VCaP (cell line): Measurements from ENCODE around the gene CNTNAP4.

Experiments used
- H3K27ac ChIP-seq: fragments of 450-650 bp; 2 replicates; pipeline ENCODE4 v1.5.1; 2017
- TF ChIP-seq, protein P1 (sequence below): fragments of 450-650 bp; conservative IDR thresholded peaks from 2 replicates; pipeline ENCODE4 v1.5.1; 2017; ENCODE audit warnings: mild to moderate bottlenecking, moderate library complexity

CNTNAP4 gene

DNA sequence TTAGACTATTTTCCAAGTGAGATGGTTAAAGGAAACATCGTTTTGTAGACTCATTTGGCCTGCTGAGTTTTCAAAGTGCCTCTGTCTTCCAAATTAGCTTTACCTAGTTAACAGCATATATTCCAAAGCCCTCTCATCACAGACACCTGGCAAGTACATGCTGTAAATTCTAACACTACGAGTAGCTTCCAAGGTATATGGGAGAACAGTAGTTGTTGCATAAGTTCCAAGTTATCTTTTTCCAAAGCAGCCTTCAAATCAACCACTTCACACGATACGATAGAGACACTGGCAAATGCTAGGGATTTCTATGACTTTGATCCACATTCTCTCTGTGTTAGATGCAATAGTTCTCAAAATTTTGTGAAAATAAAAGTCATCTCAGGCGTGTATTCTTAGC, 299.3 kb downstream of the CNTNAP4 start:
- H3K27ac ChIP-seq = no peak overlapping the region
- TF ChIP-seq, protein P1, sequence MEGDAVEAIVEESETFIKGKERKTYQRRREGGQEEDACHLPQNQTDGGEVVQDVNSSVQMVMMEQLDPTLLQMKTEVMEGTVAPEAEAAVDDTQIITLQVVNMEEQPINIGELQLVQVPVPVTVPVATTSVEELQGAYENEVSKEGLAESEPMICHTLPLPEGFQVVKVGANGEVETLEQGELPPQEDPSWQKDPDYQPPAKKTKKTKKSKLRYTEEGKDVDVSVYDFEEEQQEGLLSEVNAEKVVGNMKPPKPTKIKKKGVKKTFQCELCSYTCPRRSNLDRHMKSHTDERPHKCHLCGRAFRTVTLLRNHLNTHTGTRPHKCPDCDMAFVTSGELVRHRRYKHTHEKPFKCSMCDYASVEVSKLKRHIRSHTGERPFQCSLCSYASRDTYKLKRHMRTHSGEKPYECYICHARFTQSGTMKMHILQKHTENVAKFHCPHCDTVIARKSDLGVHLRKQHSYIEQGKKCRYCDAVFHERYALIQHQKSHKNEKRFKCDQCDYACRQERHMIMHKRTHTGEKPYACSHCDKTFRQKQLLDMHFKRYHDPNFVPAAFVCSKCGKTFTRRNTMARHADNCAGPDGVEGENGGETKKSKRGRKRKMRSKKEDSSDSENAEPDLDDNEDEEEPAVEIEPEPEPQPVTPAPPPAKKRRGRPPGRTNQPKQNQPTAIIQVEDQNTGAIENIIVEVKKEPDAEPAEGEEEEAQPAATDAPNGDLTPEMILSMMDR = no peak

DNA sequence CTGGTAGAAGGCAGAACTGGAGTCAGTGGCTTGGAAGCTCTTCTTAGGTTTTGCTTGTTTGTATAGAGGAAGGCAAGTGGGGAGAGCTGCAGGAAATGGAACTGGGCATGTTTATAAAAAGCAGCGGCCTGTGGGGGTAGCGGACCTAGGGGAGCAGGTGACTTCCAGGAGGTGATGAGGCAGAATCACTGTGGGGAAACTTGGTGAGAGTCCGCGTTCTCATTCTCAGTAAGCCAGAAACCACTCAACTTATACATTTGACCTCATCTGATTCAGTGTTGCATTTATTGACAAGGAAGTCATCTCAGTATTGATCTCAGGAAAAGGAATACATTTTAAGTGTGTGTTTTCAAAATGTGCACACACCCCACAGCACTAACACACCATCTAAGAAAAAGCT, 299.8 kb downstream of the CNTNAP4 start:
- TF ChIP-seq, protein P1 = no peak
- no peak overlapping the region for H3K27ac ChIP-seq

DNA sequence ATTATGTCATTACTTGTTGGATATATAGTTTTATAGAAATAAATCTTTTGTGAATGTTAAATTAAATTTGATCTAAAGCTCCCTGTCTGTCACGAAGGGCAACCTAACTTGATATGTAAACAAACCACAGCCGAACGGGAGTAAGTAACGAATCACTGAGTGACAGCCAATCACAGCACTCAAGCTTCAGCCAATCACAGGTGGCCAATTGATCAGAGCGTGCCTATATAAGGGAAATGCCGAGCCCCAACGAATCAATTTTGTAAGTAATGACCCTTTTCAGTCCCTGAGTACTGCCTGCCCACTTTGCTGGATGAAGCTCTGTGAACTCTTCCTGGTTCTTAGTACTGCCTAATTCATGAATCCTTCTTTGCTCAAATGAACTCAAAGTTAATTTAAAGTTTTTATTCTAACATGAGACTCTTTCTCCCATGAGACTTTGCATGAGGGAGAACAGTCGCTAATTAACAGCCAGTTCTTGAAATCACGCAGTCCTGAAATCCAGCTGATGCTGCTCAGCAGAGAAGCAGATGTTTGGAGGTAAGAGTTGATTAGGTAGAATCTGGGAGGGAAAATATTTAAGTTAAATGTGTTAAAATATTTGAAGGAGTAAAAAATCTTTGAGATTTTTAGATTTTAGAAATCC, 302.2 kb downstream of the CNTNAP4 start:
- TF ChIP-seq, protein P1 = no peak
- H3K27ac ChIP-seq = no peak overlapping the region

DNA sequence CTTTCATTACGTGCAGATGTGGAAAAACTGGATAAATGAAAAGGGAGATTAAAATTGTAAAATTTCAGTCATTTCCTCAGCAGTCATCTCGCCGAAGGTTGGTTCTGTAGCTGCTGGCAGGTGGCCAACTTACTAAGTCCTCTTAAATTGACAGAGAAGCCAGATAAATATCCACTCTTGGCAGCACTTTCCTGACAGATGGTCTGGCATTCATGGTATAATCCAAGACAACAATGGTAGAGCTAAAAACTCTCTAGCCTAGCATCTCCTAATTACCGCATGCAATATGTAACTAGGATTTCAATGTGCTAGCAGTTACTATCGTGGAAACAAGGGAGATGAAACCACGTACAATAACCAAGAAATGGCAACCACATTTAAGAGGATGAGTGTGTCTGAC, 306.3 kb downstream of the CNTNAP4 start:
- no peak overlapping the region for H3K27ac ChIP-seq
- TF ChIP-seq, protein P1 = no peak

DNA sequence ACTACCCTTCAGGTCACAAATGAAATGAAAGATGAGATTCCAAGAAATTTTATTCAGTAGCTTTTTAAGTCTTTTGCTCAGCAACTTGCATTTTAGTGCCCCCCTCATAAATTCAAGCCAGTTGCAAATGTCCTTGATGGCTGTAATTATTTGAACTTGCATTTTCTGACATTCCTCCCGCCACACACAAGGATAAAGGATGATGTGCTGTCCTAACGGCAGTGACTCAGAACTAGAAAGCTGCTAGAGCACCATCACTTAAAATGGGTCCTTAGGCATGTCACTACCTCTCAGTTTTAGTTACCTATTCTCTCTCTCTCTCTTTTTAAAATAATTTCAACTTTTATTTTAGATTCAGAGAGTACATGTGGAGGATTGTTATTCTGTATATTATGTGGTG, 306.7 kb downstream of the CNTNAP4 start:
- no peak overlapping the region for H3K27ac ChIP-seq
- TF ChIP-seq, protein P1 = no peak

DNA sequence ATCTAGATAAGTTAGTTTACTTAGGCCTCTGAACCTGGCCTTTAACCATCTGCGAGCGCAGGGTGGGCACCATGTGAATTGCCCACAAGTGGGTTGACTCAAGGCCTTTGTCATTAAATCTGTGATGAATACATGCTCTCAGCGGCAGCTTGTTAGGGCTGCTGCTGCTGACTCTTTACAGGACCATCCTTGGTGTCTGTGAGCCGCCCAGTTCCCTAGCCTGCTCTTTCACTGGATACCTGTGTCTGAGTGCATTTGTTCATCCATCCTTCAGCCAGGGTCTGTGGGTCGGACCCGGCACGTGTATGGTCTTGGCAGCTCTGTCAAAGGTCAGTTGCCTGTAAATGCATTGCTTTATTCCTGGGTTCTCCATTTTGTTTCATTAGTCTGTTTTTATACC, 321.3 kb downstream of the CNTNAP4 start:
- no peak overlapping the region for H3K27ac ChIP-seq
- TF ChIP-seq, protein P1 = no peak

DNA sequence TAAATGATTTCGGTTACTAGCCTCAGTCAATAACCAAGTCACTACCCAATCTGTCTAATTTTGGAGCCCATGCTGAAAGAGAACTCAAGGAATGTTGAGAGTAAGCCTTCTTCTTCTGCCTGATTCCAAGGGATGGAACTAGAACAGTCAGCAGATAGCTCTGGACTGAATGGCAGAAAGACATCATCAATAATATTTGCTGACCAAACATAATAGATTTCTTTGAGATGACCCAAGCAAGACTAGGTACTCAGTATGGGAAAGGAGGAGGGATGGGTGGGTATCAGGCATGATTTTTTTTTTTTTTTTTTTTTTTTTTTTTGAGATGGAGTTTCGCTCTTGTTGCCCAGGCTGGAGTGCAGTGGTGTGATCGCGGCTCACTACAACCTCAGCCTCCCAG, 330.1 kb downstream of the CNTNAP4 start:
- TF ChIP-seq, protein P1 = no peak
- no peak overlapping the region for H3K27ac ChIP-seq
